Activated CD8-positive, alpha-beta memory T cell treated with anti-CD3 and anti-CD28 coated beads, Interleukin-2, amount 10 ng/mL, durations not matched to agents 7 days and 5 days (primary cell): ENCODE data around the gene ACSF3. TPM values are rescaled to one million over a fixed set of nuclear protein-coding genes. Genes with fewer than 3 reads are reported as not detected.

Experiments used
- ATAC-seq: fragments of 150-1000 bp; cut with Tn5 transposase; one replicate; pipeline ENCODE4 v1.10.0; 2021; ENCODE audit warnings: moderate library complexity
- CTCF ChIA-PET: fragments of 350-600 bp; sonication (Branson Sonifier 250); formaldehyde crosslinking; loops from one replicate; lab custom pipeline; 2021; ENCODE audit warnings: antibody characterized with exemption; lab: Charles Lee
- DNase-seq: peaks from one replicate; pipeline ENCODE4 v3.0.0-alpha.2; 2020
- H3K27ac Mint-ChIP-seq: one replicate; pipeline ENCODE4 v1.8.0; 2021; ENCODE audit warnings: mild to moderate bottlenecking, mixed read lengths
- H3K27me3 Mint-ChIP-seq: one replicate; pipeline ENCODE4 v1.8.0; 2021; ENCODE audit warnings: mixed read lengths
- H3K36me3 Mint-ChIP-seq: one replicate; pipeline ENCODE4 v1.8.0; 2021; ENCODE audit warnings: mild to moderate bottlenecking, mixed read lengths
- H3K4me1 Mint-ChIP-seq: one replicate; pipeline ENCODE4 v1.8.0; 2021; ENCODE audit warnings: mixed read lengths
- H3K4me3 Mint-ChIP-seq: one replicate; pipeline ENCODE4 v1.8.0; 2021; ENCODE audit warnings: mild to moderate bottlenecking, moderate library complexity, mixed read lengths
- H3K9me3 Mint-ChIP-seq: one replicate; pipeline ENCODE4 v1.8.0; 2022; ENCODE audit warnings: low read depth, mixed read lengths
- total RNA-seq, 2 experiments: library from RNA; stranded (reverse); gene quantifications; one replicate each; pipeline ENCODE4 v1.2.3, GENCODE V29; 2021

The ACSF3 gene
- total RNA-seq, 2 experiments from 2014 or later, result 43.6 to 56.7 TPM

- Mint-ChIP-seq H3K27ac (peak overlapping the region; percentile 99), H3K9me3 (no peaks in the 10 kb centered on the region), H3K36me3 (peaks cover 31% of the 10 kb centered on the region), H3K4me1 (peaks cover 84% of the 10 kb centered on the region), H3K4me3 (peak overlapping the region; percentile 93), H3K27me3 (no peaks in the 10 kb centered on the region)
- CTCF ChIA-PET, result interaction anchor here (0.7 to 4.1 kb wide), 7 partner anchors 18 to 316 kb away, joined by 3 to 22 read pairs (median 4); no protein-coding TSS in a partner anchor
- ATAC-seq (no peak), DNase-seq (no peak)
Observed at GRCh38 chr16:89097392-89097772, 3.7 kb downstream of the ACSF3 start.

GRCh38 chr16:89098767-89099430 is 5.2 kb downstream of the ACSF3 start:
- H3K4me3 Mint-ChIP-seq, result peak overlapping the region; percentile 93
- ATAC-seq (no peak), DNase-seq (no peak)
- peaks cover 42% of the 10 kb centered on the region for H3K36me3 Mint-ChIP-seq
- no peaks in the 10 kb centered on the region for H3K9me3 Mint-ChIP-seq
- peak overlapping the region; percentile 99 for H3K27ac Mint-ChIP-seq
- peaks cover 82% of the 10 kb centered on the region for H3K4me1 Mint-ChIP-seq
- CTCF ChIA-PET, result interaction anchor here (1.1 to 4.1 kb wide), 2 partner anchors 16 to 143 kb away, joined by 3 to 22 read pairs; no protein-coding TSS in a partner anchor
- no peaks in the 10 kb centered on the region for H3K27me3 Mint-ChIP-seq

- Mint-ChIP-seq H3K36me3 (peaks cover 42% of the 10 kb centered on the region), H3K27me3 (no peaks in the 10 kb centered on the region), H3K27ac (peak overlapping the region; percentile 79), H3K4me3 (no peak overlapping the region), H3K4me1 (peaks cover 74% of the 10 kb centered on the region), H3K9me3 (no peaks in the 10 kb centered on the region)
- DNase-seq (no peak), ATAC-seq (no peak)
- CTCF ChIA-PET, result interaction anchor here (1.1 to 4.1 kb wide), 2 partner anchors 15 to 144 kb away, joined by 3 to 22 read pairs; no protein-coding TSS in a partner anchor
Observed at GRCh38 chr16:89099905-89100304, 6.3 kb downstream of the ACSF3 start.

GRCh38 chr16:89100601-89101302 is 7.1 kb downstream of the ACSF3 start:
- Mint-ChIP-seq H3K4me1 (peaks cover 68% of the 10 kb centered on the region), H3K36me3 (peaks cover 45% of the 10 kb centered on the region), H3K27ac (peak overlapping the region; percentile 54), H3K4me3 (no peak overlapping the region), H3K9me3 (no peaks in the 10 kb centered on the region), H3K27me3 (no peaks in the 10 kb centered on the region)
- no peak for ATAC-seq
- CTCF ChIA-PET, result no interaction called here
- DNase-seq, result no peak

GRCh38 chr16:89101303-89102040 is 7.8 kb downstream of the ACSF3 start:
- ATAC-seq (no peak), DNase-seq (peak; percentile 47)
- H3K9me3 Mint-ChIP-seq, result no peaks in the 10 kb centered on the region
- H3K4me3 Mint-ChIP-seq, result no peak overlapping the region
- H3K27ac Mint-ChIP-seq, result peak overlapping the region; percentile 54
- H3K27me3 Mint-ChIP-seq, result no peaks in the 10 kb centered on the region
- CTCF ChIA-PET, result no interaction called here
- peaks cover 46% of the 10 kb centered on the region for H3K36me3 Mint-ChIP-seq
- H3K4me1 Mint-ChIP-seq, result peaks cover 61% of the 10 kb centered on the region

- DNase-seq, result no peak
- H3K4me1 Mint-ChIP-seq, result peaks cover 55% of the 10 kb centered on the region
- H3K36me3 Mint-ChIP-seq, result peaks cover 49% of the 10 kb centered on the region
- H3K27ac Mint-ChIP-seq, result peak overlapping the region; percentile 54
- no peak for ATAC-seq
- no peaks in the 10 kb centered on the region for H3K27me3 Mint-ChIP-seq
- H3K9me3 Mint-ChIP-seq, result no peaks in the 10 kb centered on the region
- no peak overlapping the region for H3K4me3 Mint-ChIP-seq
- CTCF ChIA-PET, result interaction anchor here (1.4 kb wide), 1 partner anchor 8 kb away, joined by 4 read pairs; the partner anchor contains the start of gene ACSF3
Observed at GRCh38 chr16:89102041-89102471, 8.4 kb downstream of the ACSF3 start.

- CTCF ChIA-PET, result interaction anchor here (1.3 to 1.4 kb wide), 2 partner anchors 9 to 64 kb away, joined by 3 to 4 read pairs; partner anchors contain the start of gene ACSF3
- H3K27me3 Mint-ChIP-seq, result no peaks in the 10 kb centered on the region
- no peak overlapping the region for H3K4me3 Mint-ChIP-seq
- DNase-seq (no peak), ATAC-seq (no peak)
- H3K9me3 Mint-ChIP-seq, result no peaks in the 10 kb centered on the region
- H3K4me1 Mint-ChIP-seq, result peaks cover 50% of the 10 kb centered on the region
- H3K36me3 Mint-ChIP-seq, result peaks cover 54% of the 10 kb centered on the region
- H3K27ac Mint-ChIP-seq, result peak overlapping the region; percentile 54
Observed at GRCh38 chr16:89102481-89103073, 8.9 kb downstream of the ACSF3 start.

- Mint-ChIP-seq H3K9me3 (no peaks in the 10 kb centered on the region), H3K4me1 (peaks cover 44% of the 10 kb centered on the region), H3K27me3 (no peaks in the 10 kb centered on the region), H3K36me3 (peaks cover 57% of the 10 kb centered on the region), H3K27ac (peak overlapping the region; percentile 27), H3K4me3 (no peak overlapping the region)
- CTCF ChIA-PET, result interaction anchor here (1.3 to 1.4 kb wide), 2 partner anchors 9 to 64 kb away, joined by 3 to 4 read pairs; partner anchors contain the start of gene ACSF3
- ATAC-seq (no peak), DNase-seq (no peak)
Observed at GRCh38 chr16:89103156-89103555, 9.5 kb downstream of the ACSF3 start.

GRCh38 chr16:89103781-89104180 is 10.1 kb downstream of the ACSF3 start:
- CTCF ChIA-PET, result interaction anchor here (1.3 kb wide), 1 partner anchor 63 kb away, joined by 3 read pairs; no protein-coding TSS in a partner anchor
- no peak overlapping the region for H3K4me3 Mint-ChIP-seq
- H3K36me3 Mint-ChIP-seq, result peaks cover 58% of the 10 kb centered on the region
- H3K4me1 Mint-ChIP-seq, result peaks cover 40% of the 10 kb centered on the region
- no peak for DNase-seq
- ATAC-seq, result no peak
- H3K27me3 Mint-ChIP-seq, result no peaks in the 10 kb centered on the region
- H3K9me3 Mint-ChIP-seq, result no peaks in the 10 kb centered on the region
- no peak overlapping the region for H3K27ac Mint-ChIP-seq

- Mint-ChIP-seq H3K4me1 (peaks cover 36% of the 10 kb centered on the region), H3K4me3 (no peak overlapping the region), H3K9me3 (no peaks in the 10 kb centered on the region), H3K36me3 (peaks cover 57% of the 10 kb centered on the region), H3K27me3 (no peaks in the 10 kb centered on the region), H3K27ac (no peak overlapping the region)
- ATAC-seq (no peak), DNase-seq (no peak)
- CTCF ChIA-PET, result no interaction called here
Observed at GRCh38 chr16:89104303-89104702, 10.7 kb downstream of the ACSF3 start.

- Mint-ChIP-seq H3K27ac (no peak overlapping the region), H3K9me3 (no peaks in the 10 kb centered on the region), H3K27me3 (no peaks in the 10 kb centered on the region), H3K36me3 (peaks cover 57% of the 10 kb centered on the region), H3K4me1 (peaks cover 31% of the 10 kb centered on the region), H3K4me3 (no peak overlapping the region)
- DNase-seq, result no peak
- CTCF ChIA-PET, result no interaction called here
- ATAC-seq, result no peak
Observed at GRCh38 chr16:89104930-89105571, 11.4 kb downstream of the ACSF3 start.

- Mint-ChIP-seq H3K4me3 (no peak overlapping the region), H3K36me3 (peaks cover 55% of the 10 kb centered on the region), H3K27me3 (no peaks in the 10 kb centered on the region), H3K4me1 (peaks cover 28% of the 10 kb centered on the region), H3K27ac (no peak overlapping the region), H3K9me3 (no peaks in the 10 kb centered on the region)
- CTCF ChIA-PET, result no interaction called here
- DNase-seq, result no peak
- ATAC-seq, result no peak
Observed at GRCh38 chr16:89105599-89106151, 12.0 kb downstream of the ACSF3 start.
